ENCODE data around the gene CXXC4.

- no peak for TF ChIP-seq EGR1 (IDR thresholded peaks at IDR 0.05; ENCODE audit: low read depth)
- TF ChIP-seq, protein P1, sequence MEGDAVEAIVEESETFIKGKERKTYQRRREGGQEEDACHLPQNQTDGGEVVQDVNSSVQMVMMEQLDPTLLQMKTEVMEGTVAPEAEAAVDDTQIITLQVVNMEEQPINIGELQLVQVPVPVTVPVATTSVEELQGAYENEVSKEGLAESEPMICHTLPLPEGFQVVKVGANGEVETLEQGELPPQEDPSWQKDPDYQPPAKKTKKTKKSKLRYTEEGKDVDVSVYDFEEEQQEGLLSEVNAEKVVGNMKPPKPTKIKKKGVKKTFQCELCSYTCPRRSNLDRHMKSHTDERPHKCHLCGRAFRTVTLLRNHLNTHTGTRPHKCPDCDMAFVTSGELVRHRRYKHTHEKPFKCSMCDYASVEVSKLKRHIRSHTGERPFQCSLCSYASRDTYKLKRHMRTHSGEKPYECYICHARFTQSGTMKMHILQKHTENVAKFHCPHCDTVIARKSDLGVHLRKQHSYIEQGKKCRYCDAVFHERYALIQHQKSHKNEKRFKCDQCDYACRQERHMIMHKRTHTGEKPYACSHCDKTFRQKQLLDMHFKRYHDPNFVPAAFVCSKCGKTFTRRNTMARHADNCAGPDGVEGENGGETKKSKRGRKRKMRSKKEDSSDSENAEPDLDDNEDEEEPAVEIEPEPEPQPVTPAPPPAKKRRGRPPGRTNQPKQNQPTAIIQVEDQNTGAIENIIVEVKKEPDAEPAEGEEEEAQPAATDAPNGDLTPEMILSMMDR (IDR thresholded peaks at IDR 0.05 in 2 of 3, conservative IDR thresholded peaks at IDR 0.05 in 1 of 3; ENCODE audit: borderline replicate concordance in 1 of 3, insufficient read depth in 1 of 3, low read depth in 2 of 3, low read length in 2 of 3), result no peak
- no peak for TF ChIP-seq ZFX (IDR thresholded peaks at IDR 0.05)
- no peak for TF ChIP-seq EZH2phosphoT487 (IDR thresholded peaks at IDR 0.05; ENCODE audit: borderline replicate concordance)
- no peak for TF ChIP-seq SP1 (IDR thresholded peaks at IDR 0.05; ENCODE audit: low read depth)
- no peak for TF ChIP-seq CEBPB (IDR thresholded peaks at IDR 0.05; ENCODE audit: low read depth)
- no peak for TF ChIP-seq TCF7L2 (IDR thresholded peaks at IDR 0.05; ENCODE audit: borderline replicate concordance, extremely low read depth, insufficient read depth, insufficient read length)
- TF ChIP-seq ELF1 (IDR thresholded peaks at IDR 0.05; ENCODE audit: borderline replicate concordance, low read depth), result no peak
These were observed 5.7 kb upstream of the CXXC4 start for GRCh38 chr4:104500442-104500841.

All from HCT116 (cell line).